22Rv1 (cell line): ENCODE data around the gene MAP2.
A peak's percentile ranks its signal among the peaks of the same experiment; 100 is the strongest.

Source experiments
- H3K27ac ChIP-seq: fragments of 450-650 bp; 2 replicates; pipeline ENCODE4 v1.5.1; 2017
- ZFX ChIP-seq: fragments of 450-650 bp; IDR thresholded peaks from 2 replicates; pipeline ENCODE4 v1.6.1; 2017; ENCODE audit warnings: antibody characterized with exemption, borderline replicate concordance
- TF ChIP-seq, protein P1 (sequence below): fragments of 450-650 bp; IDR thresholded peaks from 2 replicates; pipeline ENCODE4 v1.5.1; 2017; ENCODE audit warnings: mild to moderate bottlenecking

The MAP2 gene

DNA sequence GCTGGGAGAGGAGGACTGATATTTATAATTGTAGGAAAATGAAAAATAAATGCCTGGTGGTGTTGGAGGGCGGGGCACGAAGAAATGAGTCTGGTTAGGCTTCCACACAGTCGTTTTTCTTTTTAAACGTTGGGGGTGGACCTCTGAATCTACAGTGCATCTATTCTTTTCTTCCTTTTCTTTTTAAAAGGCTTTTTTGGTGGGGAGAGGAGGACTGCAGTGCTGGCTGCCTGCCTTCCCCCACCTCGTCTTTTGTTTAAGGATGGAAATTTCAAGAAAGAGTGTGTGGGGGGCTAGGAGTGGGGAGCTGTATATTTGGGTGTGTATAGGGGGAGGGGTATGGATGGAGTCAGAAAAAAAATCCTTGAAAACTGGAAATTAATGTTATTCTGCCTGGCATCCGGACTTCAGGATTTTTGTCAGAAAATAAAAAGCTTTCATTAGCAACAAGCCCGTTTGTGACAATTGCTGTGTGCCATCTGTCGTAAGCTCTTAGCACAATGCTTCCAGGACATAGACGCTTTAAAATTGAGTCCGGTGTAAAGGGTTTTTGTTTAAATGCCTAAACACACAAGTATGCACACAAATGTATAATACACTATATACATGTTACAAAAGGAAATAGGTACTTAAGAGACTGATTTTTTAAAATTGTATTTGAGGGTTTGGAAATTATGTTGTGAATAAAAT is 1.1 kb downstream of the MAP2 start:
- TF ChIP-seq ZFX = no peak
- TF ChIP-seq, protein P1, sequence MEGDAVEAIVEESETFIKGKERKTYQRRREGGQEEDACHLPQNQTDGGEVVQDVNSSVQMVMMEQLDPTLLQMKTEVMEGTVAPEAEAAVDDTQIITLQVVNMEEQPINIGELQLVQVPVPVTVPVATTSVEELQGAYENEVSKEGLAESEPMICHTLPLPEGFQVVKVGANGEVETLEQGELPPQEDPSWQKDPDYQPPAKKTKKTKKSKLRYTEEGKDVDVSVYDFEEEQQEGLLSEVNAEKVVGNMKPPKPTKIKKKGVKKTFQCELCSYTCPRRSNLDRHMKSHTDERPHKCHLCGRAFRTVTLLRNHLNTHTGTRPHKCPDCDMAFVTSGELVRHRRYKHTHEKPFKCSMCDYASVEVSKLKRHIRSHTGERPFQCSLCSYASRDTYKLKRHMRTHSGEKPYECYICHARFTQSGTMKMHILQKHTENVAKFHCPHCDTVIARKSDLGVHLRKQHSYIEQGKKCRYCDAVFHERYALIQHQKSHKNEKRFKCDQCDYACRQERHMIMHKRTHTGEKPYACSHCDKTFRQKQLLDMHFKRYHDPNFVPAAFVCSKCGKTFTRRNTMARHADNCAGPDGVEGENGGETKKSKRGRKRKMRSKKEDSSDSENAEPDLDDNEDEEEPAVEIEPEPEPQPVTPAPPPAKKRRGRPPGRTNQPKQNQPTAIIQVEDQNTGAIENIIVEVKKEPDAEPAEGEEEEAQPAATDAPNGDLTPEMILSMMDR = no peak
- H3K27ac ChIP-seq = peak overlapping the region; percentile 67

DNA sequence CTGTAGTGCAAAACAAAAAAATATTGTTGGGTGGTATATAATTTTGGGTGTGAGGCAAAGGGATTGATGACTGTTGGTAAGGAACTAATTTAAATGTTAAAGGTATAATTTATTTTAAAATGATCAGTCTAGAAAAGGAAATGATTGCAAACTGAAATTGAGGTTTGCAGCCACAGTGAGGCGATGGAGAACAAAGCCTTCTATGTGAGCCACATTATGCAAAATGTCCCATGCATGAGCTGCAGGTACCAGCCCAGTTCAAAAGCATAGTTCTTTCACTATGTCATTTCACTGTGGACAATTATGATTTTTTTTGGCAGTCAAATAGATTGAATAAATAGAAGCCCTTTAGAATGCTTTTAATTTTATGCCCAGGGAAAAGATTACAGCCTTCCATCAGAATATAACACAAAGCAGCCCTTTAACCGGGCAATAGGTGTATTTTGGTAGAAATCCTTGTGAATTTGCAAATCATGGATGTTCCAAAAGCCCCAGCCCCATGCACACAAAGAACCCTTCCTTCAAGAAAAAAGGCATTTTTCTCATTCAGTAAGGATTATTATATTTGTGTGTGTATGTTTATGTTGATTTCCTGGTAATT is 1.7 kb downstream of the MAP2 start:
- peak overlapping the region; percentile 67 for H3K27ac ChIP-seq
- no peak for TF ChIP-seq ZFX
- TF ChIP-seq, protein P1 = peak; percentile 89

DNA sequence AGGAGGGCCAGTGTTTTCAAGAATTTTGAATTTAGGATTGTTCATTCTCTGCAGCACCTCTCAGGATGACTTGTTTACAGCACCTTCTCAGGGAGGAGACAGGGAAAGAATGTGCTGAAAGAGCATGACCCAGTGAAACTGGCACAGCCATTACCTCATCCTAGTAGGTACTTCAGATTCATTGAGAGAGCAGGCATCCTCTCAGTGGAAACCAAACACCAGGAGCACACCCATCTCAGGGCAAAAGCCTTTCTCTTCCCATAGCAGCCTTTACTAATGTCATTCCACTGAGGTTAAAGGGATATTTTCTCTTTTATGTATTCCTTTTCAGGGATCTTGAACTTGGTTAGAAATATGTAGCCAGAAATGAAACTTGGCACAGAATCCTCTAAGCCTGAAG is 2.6 kb downstream of the MAP2 start:
- no peak overlapping the region for H3K27ac ChIP-seq
- no peak for TF ChIP-seq ZFX

DNA sequence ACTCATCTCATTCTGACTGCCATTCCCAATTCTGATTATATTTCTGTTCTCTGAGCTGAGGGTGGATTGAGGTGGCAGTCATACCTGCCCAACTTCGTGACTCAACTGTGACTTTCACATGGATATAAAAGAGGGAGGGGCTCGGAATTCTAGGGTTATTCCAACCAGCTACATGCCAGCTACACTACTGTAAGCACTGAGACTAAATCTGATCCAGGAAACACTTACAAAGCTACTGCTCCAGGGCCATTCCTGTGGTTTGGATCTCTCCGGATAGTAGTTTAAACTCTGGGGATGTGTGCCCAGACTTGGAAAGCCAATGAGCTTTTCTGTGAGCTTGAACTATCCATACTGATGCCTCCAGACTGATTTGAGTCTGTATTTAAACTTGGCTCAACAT is 7.9 kb downstream of the MAP2 start:
- no peak overlapping the region for H3K27ac ChIP-seq
- TF ChIP-seq ZFX = no peak
- TF ChIP-seq, protein P1 = no peak

DNA sequence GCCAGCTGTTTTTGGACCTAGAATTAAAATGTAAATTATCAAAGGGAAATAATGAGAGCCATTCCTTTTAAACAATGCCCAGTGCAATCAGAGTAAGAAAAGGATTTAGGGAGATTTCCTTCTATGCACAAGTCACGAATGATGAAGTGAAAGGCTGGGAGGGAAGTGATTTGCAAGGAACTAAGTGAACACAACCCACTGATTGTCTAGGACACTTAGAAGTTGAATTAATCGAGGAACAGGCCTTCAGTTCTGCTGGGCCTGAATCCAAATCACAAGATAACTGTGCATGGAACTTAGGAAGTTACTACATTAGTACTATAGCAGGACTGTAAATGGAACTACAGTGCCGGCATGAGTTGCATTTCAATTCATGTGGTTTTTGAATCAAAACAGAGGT is 17.7 kb downstream of the MAP2 start:
- H3K27ac ChIP-seq = peak overlapping the region; percentile 65
- TF ChIP-seq, protein P1 = no peak
- TF ChIP-seq ZFX = no peak

DNA sequence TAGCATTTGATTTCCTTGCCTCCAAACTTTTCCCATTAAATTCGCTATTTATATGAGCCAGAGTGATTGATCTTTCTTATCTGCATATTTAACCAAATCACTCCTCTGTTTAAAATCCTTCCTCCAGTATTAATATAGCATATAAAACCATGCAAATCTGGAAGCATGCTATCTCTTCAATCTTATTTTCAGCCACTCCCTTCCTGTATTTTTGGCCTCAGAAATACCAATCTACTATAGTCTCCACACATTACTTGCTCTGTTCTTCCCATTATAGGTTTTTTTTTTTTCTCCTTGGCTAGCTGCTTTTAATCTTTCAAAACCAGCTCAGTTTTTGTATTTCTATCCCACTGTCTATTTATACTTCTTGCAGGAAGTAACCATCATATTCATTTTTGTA is 19.1 kb downstream of the MAP2 start:
- peak overlapping the region; percentile 65 for H3K27ac ChIP-seq
- no peak for TF ChIP-seq ZFX
- TF ChIP-seq, protein P1 = no peak

DNA sequence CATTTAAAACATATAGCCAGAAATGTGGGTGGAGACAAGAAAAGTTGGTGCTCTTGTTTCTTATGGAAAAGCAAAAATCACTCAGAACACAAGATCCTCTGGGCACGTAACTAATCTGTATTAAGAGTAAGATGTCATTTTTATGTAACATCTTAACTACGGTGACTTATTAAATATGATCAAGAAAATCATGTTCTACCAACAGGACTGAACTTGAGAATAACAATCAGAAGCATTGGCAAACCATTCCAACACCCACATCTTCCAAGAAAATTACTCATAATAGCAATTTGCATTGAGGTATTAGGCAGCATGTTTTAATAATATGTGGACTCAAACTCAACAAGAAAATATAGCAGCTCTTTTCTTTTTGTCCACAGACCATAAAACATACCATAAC is 21.6 kb downstream of the MAP2 start:
- TF ChIP-seq ZFX = no peak
- TF ChIP-seq, protein P1 = no peak

More for the DNA sequence above, 21.6 kb downstream of the MAP2 start:
- no peak overlapping the region for H3K27ac ChIP-seq
